Activated CD4-positive, alpha-beta T cell treated with anti-CD3 and anti-CD28 coated beads for 4 hours (primary cell): Measurements from ENCODE around the gene SMOC2.

Experiments used
- DNase-seq, 2 donors: peaks; one replicate each; pipeline ENCODE4 v3.0.0-alpha.2; 2020

The SMOC2 gene

DNA sequence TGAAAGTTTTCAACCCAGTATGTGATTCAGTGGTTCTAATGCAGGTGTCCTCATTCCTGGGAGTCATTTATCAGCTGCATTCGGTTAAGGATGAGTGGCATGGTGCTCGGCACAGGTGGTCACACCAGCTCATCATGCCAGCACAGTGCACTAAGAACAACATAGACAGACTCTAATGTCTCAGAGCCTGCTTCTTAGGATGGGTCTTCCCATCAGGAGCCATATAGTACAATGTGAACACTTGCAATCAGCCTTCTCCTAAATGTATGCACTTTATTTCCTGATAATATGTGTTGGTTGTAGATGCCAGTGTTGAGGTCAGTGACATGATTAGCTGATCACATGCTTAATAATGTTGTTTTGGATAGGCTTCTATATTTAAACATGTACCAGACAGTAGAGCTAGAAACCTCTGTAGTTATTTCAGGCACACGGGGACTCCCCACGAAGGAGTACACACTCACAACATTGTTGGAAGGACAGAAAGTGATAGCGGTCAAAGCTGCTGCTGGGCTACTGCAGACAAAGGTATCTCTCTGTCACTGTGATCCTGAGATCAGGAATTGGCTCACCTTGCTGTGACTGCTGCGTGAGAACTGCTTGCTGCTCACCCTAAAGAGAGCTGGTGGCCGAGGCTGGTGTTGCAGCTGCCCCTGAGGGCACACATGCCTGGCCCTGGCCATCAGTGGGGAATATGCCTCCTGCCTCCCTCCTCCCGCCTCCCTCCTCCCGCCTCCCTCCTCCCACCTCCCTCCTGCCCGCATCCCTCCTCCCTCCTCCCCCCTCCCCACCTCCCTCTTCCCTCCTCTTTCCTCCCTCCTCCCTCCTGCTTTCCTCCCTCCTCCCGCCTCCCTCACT, 195.4 kb downstream of the SMOC2 start:
- DNase-seq, result no peak

DNA sequence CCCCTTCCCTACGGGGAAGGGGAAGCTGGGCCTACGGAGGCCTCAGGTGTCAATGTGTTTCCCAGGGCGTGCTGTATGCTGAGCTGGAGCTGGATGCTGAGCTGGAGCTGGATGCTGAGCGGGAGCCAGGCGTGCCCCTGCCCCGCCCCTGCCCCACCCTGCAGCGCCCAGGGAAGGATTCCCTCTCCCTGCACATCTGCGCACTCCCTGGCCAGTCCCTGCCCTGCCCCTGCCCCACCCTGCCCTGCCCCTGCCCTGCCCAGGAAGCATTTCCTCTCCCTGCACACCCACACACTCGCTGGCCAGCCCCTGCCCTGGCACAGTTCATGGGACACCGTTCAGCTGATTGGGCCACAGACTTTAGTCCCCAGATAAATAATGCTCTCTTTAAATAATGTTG, 196.8 kb downstream of the SMOC2 start:
- DNase-seq, result no peak

DNA sequence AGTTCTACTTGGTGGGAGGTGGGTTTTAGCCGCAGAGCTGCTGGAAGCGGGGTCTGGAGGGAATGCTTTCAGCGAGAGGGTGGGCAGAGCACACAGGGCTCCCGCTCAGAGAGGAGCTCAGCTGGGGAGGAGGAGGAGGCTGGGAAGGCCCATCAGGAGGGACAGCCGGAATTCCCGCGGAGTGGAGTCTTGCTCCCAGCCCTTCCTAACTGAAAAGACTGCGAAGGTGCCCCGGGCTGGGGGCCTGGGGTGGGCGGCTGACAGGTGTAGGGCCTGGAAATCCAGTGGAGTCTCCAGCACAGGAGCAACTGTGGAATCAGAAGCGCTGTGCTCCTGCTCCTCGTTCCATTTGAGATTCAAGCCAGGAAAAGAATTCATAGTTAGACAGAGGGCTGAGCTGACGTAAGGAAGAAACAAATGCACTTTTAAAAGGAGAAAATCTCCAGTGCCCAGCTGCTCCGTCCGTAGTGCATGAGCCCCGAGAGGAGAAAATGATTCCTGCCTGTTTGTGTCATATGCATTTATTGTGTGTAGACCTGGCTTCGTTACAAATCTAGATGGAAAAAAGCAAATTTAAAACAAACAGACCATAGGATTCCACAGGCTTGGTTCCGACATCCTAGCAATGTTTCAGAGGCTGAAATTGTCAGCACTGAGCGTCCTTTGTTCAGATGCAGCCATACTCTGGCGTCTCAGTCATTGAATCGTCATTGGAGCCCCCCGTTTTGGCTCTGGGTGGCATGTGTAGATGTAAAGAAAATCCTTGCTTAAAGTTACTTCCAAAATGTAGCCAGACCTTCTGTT, 197.7 kb downstream of the SMOC2 start:
- no peak for DNase-seq

DNA sequence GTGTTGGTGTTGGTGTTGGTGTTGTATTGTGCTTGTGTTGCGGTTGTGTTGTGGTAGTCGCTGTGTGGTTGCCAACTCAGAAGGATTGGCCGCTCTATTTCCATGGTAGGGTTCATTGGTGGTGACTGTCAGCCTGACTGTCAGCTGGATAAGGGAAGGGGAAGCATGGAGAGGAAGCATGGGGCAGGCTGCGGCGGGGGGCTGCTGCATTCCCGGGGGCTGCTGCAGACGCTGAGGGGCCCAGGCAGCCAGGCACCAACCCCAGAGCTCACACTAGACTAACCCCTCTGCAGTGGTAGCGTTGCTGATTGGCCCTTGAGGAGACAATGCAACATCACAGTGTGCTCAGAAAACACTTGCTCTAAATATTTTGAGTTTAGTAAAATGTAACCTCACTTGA, 199.2 kb downstream of the SMOC2 start:
- no peak for DNase-seq

DNA sequence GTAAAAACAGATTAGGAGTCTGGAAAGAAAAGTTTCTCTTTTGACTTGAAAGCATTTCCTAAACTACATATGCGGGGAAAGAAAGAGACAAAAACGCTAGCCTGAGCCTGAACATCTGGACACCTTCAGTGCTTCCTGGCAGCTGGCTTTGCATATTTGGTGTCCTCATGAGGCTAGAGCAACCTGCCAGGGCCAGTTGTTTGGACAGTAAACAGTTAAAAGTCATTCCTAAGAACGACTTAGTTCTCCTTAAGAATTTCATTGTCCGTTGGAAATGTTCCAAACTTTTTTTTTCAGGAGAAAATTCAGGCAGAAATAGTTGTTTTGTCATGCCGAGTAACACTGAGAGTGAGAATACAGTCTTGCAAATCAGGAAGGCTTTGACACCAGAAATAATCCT, 199.8 kb downstream of the SMOC2 start:
- no peak for DNase-seq

DNA sequence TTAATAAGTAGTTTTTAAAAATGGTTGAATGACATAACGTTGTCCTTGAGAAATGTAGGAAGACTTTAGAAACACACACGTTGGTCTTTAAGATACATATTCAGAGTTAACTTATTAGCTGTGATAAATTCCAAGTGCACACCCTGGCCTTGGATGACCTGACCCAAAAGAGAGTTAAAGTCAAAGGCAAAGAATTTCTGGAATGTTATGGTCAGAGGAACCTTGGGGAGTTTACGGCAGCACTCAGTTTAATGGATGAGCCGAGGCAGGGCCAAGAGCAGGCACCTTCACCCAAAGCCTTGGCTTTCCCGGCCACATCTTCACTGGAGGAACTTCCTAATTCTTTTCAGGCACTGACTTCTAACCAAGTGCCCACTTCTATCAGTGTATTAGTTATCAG, 200.5 kb downstream of the SMOC2 start:
- no peak for DNase-seq

DNA sequence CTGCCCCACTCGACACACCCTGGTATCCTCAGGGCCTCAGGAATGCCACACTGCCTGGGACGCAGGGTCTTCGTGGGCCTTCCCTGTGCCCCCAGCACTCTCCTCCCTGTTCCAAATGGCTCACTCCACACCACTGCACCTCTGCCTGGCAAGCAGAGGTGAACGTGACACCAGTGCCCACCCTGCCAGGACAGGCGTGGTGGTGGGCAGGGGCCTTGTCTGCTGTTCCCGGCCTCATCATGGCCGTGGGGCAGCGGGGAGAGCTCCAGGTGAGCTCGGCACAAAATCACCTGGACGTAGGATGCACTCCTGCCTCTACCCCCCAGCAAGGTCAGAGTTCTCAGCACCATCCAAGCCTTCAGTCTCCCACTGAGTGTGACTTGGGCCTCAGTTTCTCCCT, 202.4 kb downstream of the SMOC2 start:
- DNase-seq, result no peak

DNA sequence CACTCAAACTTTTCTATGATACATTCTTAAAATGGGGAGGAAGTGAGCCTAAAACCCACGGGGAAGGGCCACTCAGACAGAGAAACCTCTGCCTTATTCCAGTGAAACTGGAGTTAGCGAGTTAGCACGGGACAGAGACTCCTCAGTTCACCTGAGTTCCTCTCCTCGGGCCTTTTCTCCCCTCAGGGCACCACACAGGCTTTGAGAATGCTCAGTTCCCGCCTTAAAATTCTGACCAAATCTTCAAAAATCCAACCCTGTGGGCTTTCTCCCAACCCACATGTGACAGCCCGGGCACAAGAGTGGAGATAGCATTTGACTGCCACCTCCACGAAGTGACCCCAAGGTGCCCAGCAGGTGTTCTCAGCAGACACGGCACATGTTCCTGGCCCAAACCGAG, 204.3 kb downstream of the SMOC2 start:
- no peak for DNase-seq

DNA sequence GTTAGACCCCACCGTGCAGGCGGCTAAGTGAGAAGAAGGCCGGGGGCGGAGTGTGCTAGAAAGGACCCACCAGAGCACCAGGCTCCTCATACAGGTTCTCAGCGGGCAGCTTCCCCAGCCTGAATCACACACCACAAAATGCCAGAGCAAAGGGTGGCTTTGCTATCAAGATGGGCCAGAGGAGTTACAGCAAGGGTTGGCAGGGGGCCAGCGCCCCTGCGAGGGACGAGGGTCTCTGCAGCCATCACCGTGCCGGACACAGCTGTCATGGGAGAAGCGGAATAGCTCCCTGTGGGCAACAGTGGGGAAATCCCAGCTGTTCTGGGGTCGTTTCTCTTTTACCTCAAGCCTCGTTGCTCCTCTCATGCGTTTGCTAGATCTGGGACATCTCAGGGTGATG, 206.3 kb downstream of the SMOC2 start:
- DNase-seq, result no peak

DNA sequence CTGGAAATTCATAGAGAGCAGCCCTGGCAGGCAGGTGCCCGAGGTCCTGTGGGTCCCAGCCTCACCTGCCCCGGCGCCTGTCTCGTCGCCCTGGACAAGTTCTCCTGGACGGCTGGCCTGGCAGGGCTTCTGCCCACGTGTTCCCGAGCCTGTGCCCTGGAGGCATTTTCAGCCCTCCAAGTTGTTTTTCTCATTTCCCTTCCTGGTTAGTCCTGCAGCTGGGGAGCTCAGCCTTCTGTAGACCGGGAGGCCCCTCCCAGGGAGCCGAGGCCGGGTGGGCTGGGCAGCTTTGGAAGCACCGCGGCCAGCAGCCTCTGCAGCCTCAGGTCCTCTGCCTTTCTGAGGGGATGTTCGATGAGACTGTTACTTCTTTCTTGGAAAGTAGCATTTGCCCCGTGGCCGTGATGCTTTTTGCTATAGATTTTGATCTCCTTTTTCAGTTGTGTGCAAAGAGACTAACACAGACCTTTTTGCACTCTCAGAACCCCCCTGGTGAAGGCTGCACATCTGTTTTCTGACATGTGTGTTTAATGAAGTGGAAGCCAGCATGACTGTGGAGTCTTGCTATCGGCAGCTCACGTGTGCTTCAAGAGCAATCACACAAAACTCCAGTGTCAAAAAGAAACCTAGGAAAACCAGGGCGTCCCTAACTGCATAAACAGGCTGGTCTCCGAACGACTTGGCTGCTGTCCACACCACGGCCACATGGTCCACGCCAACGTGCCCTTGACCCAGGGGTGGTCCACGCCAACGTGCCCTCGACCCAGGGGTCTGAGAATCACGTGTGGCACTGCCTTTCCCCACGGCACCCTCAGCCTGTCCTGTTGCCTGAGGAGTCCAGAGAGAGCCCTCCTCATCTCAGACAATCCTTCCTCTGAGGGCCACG, 207.5 kb downstream of the SMOC2 start:
- no peak for DNase-seq

DNA sequence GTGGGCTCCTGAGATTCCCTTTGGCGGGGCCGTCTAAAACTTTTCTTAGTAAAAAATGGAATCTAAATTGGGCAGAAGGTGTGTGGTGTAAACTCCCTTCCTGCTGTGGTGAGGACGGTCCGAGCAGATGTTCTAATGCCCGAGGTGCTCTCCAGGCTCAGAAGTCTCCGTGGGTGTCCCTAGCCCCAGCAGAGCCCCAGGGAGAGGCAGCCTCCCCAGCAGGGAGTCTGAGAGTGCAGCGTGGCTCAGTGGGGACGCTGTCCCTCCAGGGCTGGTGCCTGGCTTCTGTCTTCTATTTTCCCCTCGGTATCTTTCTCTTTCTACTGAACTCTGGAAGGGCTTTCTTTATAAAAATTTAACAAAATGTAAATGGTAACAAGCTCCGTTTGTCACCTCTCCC, 208.2 kb downstream of the SMOC2 start:
- no peak for DNase-seq

DNA sequence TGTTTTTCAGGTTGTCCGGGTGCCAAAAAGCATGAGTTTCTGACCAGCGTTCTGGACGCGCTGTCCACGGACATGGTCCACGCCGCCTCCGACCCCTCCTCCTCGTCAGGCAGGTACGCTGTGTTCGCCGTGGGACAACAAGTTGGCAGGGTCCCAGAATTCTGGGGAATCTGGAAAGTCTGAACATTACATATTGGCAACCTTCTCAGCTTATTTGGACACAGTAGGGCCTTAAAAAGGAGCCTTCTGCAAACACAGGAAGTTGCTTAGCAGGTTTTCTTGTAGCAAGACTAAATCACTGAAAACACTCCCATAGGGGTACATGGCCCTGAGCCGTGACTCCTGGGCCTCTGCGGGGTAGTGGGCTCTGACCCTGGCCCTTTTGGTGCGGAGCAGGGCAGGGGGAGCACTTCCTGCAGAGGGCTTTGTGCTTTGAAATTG, 209.7 kb downstream of the SMOC2 start:
- no peak for DNase-seq

DNA sequence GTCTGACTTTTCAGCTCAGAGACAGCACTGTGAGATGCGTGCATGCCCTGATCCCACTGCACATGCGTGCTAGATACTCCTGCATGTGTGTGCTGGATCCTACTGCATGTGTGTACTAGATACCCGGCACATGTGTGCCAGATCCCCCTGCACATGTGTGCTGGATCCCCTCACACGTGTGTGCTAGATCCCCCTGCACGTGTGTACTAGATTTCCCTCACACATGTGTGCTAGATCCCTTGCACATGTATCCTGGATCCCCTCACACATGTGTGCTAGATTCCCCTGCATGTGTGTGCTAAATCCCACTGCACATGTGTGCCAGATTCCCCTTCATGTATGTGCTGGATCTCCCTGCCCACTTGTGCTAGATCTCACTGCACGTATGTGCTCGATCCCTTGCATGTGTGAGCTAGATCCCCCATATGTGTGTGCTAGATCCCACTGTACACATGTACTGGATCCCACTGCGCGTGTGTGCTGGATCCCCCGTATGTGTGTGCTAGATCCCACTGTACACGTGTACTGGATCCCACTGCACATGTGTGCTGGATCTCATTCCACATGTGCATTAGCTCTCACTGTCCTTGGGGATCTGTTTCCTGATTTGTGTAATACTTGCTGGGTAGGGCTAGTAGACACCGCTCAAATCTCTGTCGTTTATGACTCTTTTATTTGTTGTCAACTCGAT, 214.6 kb downstream of the SMOC2 start:
- DNase-seq, result no peak

DNA sequence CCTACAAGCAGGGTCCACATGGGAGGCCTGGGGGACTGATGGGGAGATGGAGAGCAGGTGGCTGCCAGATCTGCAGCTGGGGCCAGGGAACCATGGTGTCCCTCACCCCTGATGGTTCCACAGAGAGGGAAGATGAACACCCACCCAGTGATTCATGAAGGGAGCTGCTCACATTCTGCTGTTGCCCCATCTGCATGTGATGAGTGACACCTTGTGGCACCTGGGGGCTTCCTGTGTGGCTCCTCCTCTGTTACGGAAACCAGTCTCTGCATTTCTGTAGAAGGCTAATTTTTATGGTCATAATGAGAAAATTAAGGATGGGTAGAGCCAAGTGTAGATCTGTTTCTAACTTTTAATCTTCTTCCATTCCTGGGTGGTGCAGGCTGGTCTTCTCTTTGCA, 217.1 kb downstream of the SMOC2 start:
- DNase-seq, result no peak

DNA sequence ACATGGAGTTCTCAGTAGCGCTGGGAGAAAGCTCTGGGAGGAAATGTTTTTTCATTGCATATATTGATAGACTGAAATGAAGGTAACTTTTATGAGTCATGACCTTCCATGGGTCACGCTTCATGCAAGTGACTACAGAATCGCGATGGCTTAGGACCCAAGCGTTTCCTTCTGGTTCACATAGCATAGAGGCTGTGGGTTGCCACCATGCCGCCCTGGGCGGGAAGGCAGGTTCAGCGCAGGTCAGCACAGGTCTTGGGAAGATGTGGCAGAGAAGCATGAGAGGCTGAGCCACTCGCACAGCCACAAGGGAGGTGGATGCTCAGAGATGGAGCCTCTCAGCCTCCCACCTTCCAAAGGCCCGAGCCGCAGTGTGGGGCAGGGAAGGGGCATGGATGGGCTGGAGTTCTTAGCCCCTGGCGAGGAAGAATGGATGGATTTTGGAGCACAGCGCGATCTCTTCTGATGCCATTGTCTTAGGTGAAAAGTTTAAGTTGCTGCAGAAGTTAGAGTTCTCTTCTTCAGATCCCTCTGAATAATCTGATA, 219.5 kb downstream of the SMOC2 start:
- DNase-seq, result no peak

DNA sequence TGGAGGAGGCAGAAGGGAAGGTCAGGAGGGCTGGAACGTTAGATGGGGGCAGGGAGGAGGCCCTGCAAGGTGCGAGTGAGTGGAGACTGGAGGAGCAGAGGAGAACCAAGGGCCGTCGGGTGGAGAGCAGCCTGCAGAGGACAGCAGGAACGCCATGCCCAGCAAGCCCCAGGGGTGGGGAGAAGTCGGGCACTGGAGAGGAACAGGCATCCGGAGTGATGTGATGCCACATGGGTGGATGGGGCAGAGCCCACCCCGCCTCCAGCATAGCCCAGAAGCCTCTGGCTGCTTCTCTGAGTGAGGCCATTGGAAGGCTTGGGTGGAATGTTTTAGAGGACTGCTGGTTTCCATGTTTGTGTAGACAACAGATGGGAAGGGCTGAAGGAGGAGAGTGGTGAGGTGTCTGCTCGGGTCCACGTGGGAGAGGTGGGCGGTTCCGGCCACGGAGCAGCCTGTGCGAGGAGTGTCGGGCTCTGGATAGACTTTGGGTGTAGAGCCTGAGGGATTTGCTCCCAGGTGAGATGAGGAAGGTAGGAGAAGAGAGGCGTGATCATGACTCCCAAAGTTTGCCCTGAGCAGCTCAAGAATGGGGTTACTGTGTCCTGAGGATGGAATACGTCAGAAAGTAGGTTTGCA, 221.4 kb downstream of the SMOC2 start:
- no peak for DNase-seq

DNA sequence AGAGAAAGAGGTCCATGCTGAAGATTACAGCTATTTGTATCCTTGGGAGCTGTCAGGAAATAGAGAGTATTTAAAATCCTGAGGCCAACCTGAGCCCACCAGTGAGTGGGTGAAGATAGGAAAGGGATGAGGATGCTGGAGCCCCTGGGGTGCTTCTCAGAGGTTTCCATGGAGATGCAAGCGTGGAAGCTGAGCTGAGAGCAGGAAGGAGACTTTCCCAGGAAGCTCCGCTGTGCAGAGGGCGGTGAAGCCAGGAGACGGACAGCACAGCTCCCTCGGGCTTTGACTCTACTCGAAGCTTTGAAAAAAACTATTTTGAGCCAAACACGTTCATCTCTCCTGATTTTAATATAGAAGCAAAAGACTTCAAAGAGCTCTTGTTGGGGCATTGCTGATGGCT, 222.1 kb downstream of the SMOC2 start:
- no peak for DNase-seq

DNA sequence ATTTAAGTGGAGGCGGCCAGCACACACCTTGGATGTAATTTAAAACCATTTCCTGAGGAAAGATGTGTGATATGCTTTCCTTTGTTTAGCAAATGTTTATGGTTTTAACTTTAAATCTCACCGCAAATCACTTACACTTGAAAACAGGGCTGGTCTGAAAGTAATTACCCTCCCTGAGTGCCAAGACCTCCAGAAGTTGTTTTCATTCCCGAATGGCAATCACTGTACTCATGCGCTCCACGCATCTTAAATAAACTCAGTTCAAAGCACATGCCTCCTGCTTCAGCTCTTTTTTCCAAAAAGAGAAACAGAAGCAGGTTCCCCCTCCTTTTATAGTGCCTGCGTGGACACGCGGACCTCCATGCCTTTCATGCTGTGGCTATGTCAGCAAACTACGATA, 224.0 kb downstream of the SMOC2 start:
- no peak for DNase-seq

DNA sequence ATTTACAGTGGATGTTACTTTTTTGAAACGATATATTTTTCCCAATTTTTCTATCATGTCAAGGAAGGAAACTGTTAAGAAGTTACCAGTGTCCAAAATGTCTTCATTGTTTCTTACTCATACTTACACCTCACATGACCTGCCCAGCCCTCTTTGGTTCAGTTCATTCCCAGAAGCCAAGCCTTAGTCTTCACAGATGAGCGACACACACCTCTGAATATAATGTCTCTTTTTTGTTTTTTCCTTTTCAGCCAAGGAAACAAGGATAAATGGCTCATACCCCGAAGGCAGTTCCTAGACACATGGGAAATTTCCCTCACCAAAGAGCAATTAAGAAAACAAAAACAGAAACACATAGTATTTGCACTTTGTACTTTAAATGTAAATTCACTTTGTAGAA, 225.2 kb downstream of the SMOC2 start:
- DNase-seq, result no peak

DNA sequence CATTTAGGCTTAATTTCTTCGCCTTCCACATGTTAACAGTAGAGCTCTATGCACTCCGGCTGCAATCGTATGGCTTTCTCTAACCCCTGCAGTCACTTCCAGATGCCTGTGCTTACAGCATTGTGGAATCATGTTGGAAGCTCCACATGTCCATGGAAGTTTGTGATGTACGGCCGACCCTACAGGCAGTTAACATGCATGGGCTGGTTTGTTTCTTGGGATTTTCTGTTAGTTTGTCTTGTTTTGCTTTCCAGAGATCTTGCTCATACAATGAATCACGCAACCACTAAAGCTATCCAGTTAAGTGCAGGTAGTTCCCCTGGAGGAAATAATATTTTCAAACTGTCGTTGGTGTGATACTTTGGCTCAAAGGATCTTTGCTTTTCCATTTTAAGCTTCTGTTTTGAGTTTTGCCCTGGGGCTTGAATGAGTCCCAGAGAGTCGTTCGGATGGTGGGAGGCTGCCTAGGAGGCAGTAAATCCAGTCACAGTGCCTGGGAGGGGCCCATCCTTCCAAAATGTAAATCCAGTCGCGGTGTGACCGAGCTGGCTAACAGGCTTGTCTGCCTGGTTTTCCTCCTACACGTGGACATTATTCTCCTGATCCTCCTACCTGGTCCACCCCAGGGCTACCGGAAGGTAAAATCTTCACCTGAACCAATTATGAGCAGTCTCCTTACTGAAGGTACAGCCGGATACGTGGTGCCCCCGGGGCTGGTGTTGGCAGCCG, 225.9 kb downstream of the SMOC2 start:
- DNase-seq, result no peak

DNA sequence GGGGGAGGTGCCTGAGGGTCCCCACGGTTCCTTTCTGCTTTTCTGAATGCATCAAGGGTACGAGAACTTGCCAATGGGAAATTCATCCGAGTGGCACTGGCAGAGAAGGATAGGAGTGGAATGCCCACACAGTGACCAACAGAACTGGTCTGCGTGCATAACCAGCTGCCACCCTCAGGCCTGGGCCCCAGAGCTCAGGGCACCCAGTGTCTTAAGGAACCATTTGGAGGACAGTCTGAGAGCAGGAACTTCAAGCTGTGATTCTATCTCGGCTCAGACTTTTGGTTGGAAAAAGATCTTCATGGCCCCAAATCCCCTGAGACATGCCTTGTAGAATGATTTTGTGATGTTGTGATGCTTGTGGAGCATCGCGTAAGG, 226.4 kb downstream of the SMOC2 start:
- no peak for DNase-seq
